Mesenchymal stem cell (in vitro differentiated cells and primary cell): ENCODE data around the gene CLSTN3.

Experiments used
- DNase-seq: peaks from one replicate; pipeline ENCODE4 v3.0.0-alpha.2; 2013
- H2AFZ ChIP-seq: one replicate; pipeline ENCODE4 v1.6.1; 2013; ENCODE audit warnings: low read depth, mild to moderate bottlenecking, control low read depth, inconsistent platforms, low read length, moderate library complexity
- H2AK5ac ChIP-seq: 2 replicates; pipeline ENCODE4 v1.6.1; 2013; ENCODE audit warnings: low read length, moderate library complexity, mild to moderate bottlenecking, inconsistent platforms; ENCODE audit not compliant: severe bottlenecking
- H2BK120ac ChIP-seq: one replicate; pipeline ENCODE4 v1.6.1; 2013; ENCODE audit warnings: low read depth, mild to moderate bottlenecking, inconsistent platforms, low read length, moderate library complexity
- H2BK12ac ChIP-seq, 2 experiments: one replicate each; pipeline ENCODE4 v1.6.1; 2013; ENCODE audit warnings: inconsistent platforms in 2 of 2, low read length in 2 of 2, mild to moderate bottlenecking in 2 of 2, moderate library complexity in 2 of 2, control low read depth in 1 of 2
- H2BK15ac ChIP-seq: one replicate; pipeline ENCODE4 v1.6.1; 2013; ENCODE audit warnings: mild to moderate bottlenecking, low read depth, inconsistent platforms; ENCODE audit not compliant: poor library complexity, severe bottlenecking
- H2BK5ac ChIP-seq: 2 replicates; pipeline ENCODE4 v1.6.1; 2013; ENCODE audit warnings: low read depth, mild to moderate bottlenecking, low read length, control low read depth, inconsistent platforms; ENCODE audit not compliant: poor library complexity, severe bottlenecking
- H3K14ac ChIP-seq, 2 experiments: one replicate each; pipeline ENCODE4 v1.6.1; 2013; ENCODE audit warnings: inconsistent platforms in 2 of 2, low read length in 2 of 2, control low read depth in 1 of 2, mild to moderate bottlenecking in 1 of 2, moderate library complexity in 1 of 2
- H3K18ac ChIP-seq, 2 experiments: one replicate each; pipeline ENCODE4 v1.6.1; 2013; ENCODE audit warnings: inconsistent platforms in 2 of 2, low read length in 2 of 2, control low read depth in 1 of 2, low read depth in 1 of 2, mild to moderate bottlenecking in 1 of 2
- H3K23ac ChIP-seq, 2 experiments: one replicate each; pipeline ENCODE4 v1.6.1; 2013; ENCODE audit warnings: inconsistent platforms in 2 of 2, low read length in 2 of 2, mild to moderate bottlenecking in 2 of 2, moderate library complexity in 2 of 2, control low read depth in 1 of 2
- H3K27ac ChIP-seq: 2 replicates; pipeline ENCODE4 v1.5.1; 2013; ENCODE audit warnings: mild to moderate bottlenecking, moderate library complexity, low read length, control low read depth, inconsistent platforms; ENCODE audit not compliant: poor library complexity, severe bottlenecking
- H3K27me3 ChIP-seq, 2 experiments: 2 replicates each; pipeline versions ENCODE4 v1.6.1 to v1.7.0; 2013; ENCODE audit warnings: low read length in 2 of 2, mild to moderate bottlenecking in 2 of 2, moderate library complexity in 2 of 2, control low read depth in 1 of 2, inconsistent platforms in 1 of 2; ENCODE audit not compliant: control insufficient read depth in 1 of 2, insufficient read depth in 1 of 2
- H3K36me3 ChIP-seq, 2 experiments: 2 replicates each; pipeline versions ENCODE4 v1.6.1 to v1.7.0; 2013; ENCODE audit warnings: low read length in 2 of 2, control low read depth in 1 of 2, inconsistent platforms in 1 of 2, low read depth in 1 of 2, mild to moderate bottlenecking in 1 of 2; ENCODE audit not compliant: insufficient read depth in 2 of 2, control insufficient read depth in 1 of 2
- H3K4ac ChIP-seq, 2 experiments: one replicate each; pipeline ENCODE4 v1.6.1; 2013; ENCODE audit warnings: inconsistent platforms in 2 of 2, low read length in 2 of 2, mild to moderate bottlenecking in 2 of 2, moderate library complexity in 2 of 2, control low read depth in 1 of 2, low read depth in 1 of 2
- H3K4me1 ChIP-seq: 2 replicates; pipeline ENCODE4 v1.6.1; 2013; ENCODE audit warnings: low read depth, low read length, control low read depth; ENCODE audit not compliant: control insufficient read depth, insufficient read depth
- H3K4me2 ChIP-seq: 2 replicates; pipeline ENCODE4 v1.6.1; 2013; ENCODE audit warnings: low read length, mild to moderate bottlenecking, inconsistent platforms; ENCODE audit not compliant: poor library complexity, severe bottlenecking
- H3K4me3 ChIP-seq, 2 experiments: 2 replicates each; pipeline versions ENCODE4 v1.5.1 to v1.7.0; 2013; ENCODE audit warnings: low read length in 2 of 2, mild to moderate bottlenecking in 2 of 2, control low read depth in 1 of 2, low read depth in 1 of 2; ENCODE audit not compliant: insufficient read depth in 1 of 2
- H3K79me1 ChIP-seq: replicated peaks from 2 replicates; pipeline ENCODE4 v1.6.1; 2013; ENCODE audit warnings: mild to moderate bottlenecking, control low read depth, low read length, inconsistent platforms; ENCODE audit not compliant: poor library complexity, severe bottlenecking
- H3K9ac ChIP-seq: 2 replicates; pipeline ENCODE4 v1.7.0; 2013; ENCODE audit warnings: mild to moderate bottlenecking, low read length, moderate library complexity
- H3K9me3 ChIP-seq: 2 replicates; pipeline ENCODE4 v1.7.0; 2013; ENCODE audit warnings: mild to moderate bottlenecking, low read length; ENCODE audit not compliant: control insufficient read depth
- H4K8ac ChIP-seq: one replicate; pipeline ENCODE4 v1.6.1; 2013; ENCODE audit warnings: inconsistent platforms, mild to moderate bottlenecking, low read length, moderate library complexity
- H4K91ac ChIP-seq: one replicate; pipeline ENCODE4 v1.6.1; 2013; ENCODE audit warnings: mild to moderate bottlenecking, low read length, inconsistent platforms
- WGBS: methylation state at CpG from one replicate; pipeline ENCODE4 v1.1.7; 2013; ENCODE audit warnings: mixed read lengths; 5-methylcytosine and 5-hydroxymethylcytosine counted together

Gene CLSTN3

GRCh38 chr12:7154901-7155470, 24.8 kb downstream of the CLSTN3 start:
- peaks cover 5% of the 10 kb centered on the region for H3K4me1 ChIP-seq
- 83% methylated on average over 12 of the region's 12 CpGs for WGBS
- no peak overlapping the region for H2BK120ac ChIP-seq
- H3K4me3 ChIP-seq, result no peak overlapping the region
- no peak overlapping the region for H3K14ac ChIP-seq
- H4K8ac ChIP-seq, result no peak overlapping the region
- no peak for DNase-seq
- no peak overlapping the region for H2BK12ac ChIP-seq
- H3K27ac ChIP-seq, result no peak overlapping the region
- peaks cover 43 to 60% of the 10 kb centered on the region in 2 experiments for H3K36me3 ChIP-seq
- H3K4me2 ChIP-seq, result no peak overlapping the region
- H3K9ac ChIP-seq, result no peak overlapping the region
- no peak overlapping the region for H3K18ac ChIP-seq
- no peak overlapping the region for H3K23ac ChIP-seq
- H2BK15ac ChIP-seq, result no peak overlapping the region
- H2AFZ ChIP-seq, result no peak overlapping the region
- no peaks in the 10 kb centered on the region for H3K79me1 ChIP-seq
- H3K4ac ChIP-seq, result no peak overlapping the region
- no peak overlapping the region for H2BK5ac ChIP-seq
- no peak overlapping the region for H4K91ac ChIP-seq
- no peaks in the 10 kb centered on the region for H3K27me3 ChIP-seq
- H2AK5ac ChIP-seq, result no peak overlapping the region
- H3K9me3 ChIP-seq, result no peaks in the 10 kb centered on the region

- Histone ChIP-seq H3K9me3 (no peaks in the 10 kb centered on the region), H2BK120ac (no peak overlapping the region), H3K23ac (no peak overlapping the region), H2AK5ac (no peak overlapping the region), H3K4me3 (no peak overlapping the region), H2BK5ac (no peak overlapping the region), H2AFZ (no peak overlapping the region), H2BK15ac (no peak overlapping the region), H3K9ac (no peak overlapping the region), H3K4ac (no peak overlapping the region), H3K4me1 (peaks cover 5% of the 10 kb centered on the region), H2BK12ac (no peak overlapping the region), H4K91ac (peak overlapping the region; percentile 41), H3K27ac (no peak overlapping the region), H3K79me1 (no peaks in the 10 kb centered on the region), H3K18ac (no peak overlapping the region), H3K14ac (no peak overlapping the region), H3K36me3 (peaks cover 38 to 55% of the 10 kb centered on the region in 2 experiments), H4K8ac (no peak overlapping the region), H3K4me2 (no peak overlapping the region), H3K27me3 (peaks cover 0 to 2% of the 10 kb centered on the region in 2 experiments)
- no peak for DNase-seq
- 84% methylated on average over 8 of the region's 8 CpGs for WGBS
Observed at GRCh38 chr12:7155471-7156034, 25.4 kb downstream of the CLSTN3 start.

GRCh38 chr12:7156259-7157197, 26.4 kb downstream of the CLSTN3 start:
- no peak overlapping the region for H3K4ac ChIP-seq
- H2BK15ac ChIP-seq, result no peak overlapping the region

GRCh38 chr12:7157391-7157790, 27.2 kb downstream of the CLSTN3 start:
- H3K4me3 ChIP-seq, result no peak overlapping the region
- WGBS, result 94% methylated on average over 16 of the region's 17 CpGs
- peaks cover 5% of the 10 kb centered on the region for H3K4me1 ChIP-seq
- no peak overlapping the region for H2BK12ac ChIP-seq
- no peak overlapping the region for H2BK15ac ChIP-seq
- H3K9me3 ChIP-seq, result no peaks in the 10 kb centered on the region
- no peak overlapping the region for H2AFZ ChIP-seq
- no peak overlapping the region for H2BK5ac ChIP-seq
- no peak overlapping the region for H2BK120ac ChIP-seq
- H3K18ac ChIP-seq, result no peak overlapping the region
- H3K27me3 ChIP-seq, result peaks cover 12 to 15% of the 10 kb centered on the region in 2 experiments
- no peak overlapping the region for H3K14ac ChIP-seq
- no peak overlapping the region for H3K27ac ChIP-seq
- no peak overlapping the region for H4K91ac ChIP-seq
- no peak overlapping the region for H3K23ac ChIP-seq
- DNase-seq, result no peak
- H3K79me1 ChIP-seq, result no peaks in the 10 kb centered on the region
- no peak overlapping the region for H3K4ac ChIP-seq
- H3K9ac ChIP-seq, result no peak overlapping the region
- no peak overlapping the region for H4K8ac ChIP-seq
- peaks cover 25 to 49% of the 10 kb centered on the region in 2 experiments for H3K36me3 ChIP-seq
- H2AK5ac ChIP-seq, result no peak overlapping the region
- no peak overlapping the region for H3K4me2 ChIP-seq

More at GRCh38 chr12:7156259-7157197, 26.4 kb downstream of the CLSTN3 start:
- Histone ChIP-seq H3K4me1 (peaks cover 5% of the 10 kb centered on the region), H3K27me3 (peaks cover 6 to 7% of the 10 kb centered on the region in 2 experiments), H2BK120ac (no peak overlapping the region), H4K8ac (no peak overlapping the region), H2BK12ac (no peak overlapping the region), H3K14ac (no peak overlapping the region), H3K79me1 (no peaks in the 10 kb centered on the region), H3K36me3 (peaks cover 28 to 49% of the 10 kb centered on the region in 2 experiments), H3K9me3 (no peaks in the 10 kb centered on the region), H3K4me3 (no peak overlapping the region), H3K27ac (no peak overlapping the region), H3K4me2 (no peak overlapping the region), H3K18ac (no peak overlapping the region), H3K23ac (no peak overlapping the region), H2AK5ac (no peak overlapping the region), H2BK5ac (no peak overlapping the region), H4K91ac (peak overlapping the region; percentile 44), H2AFZ (no peak overlapping the region), H3K9ac (no peak overlapping the region)
- no peak for DNase-seq
- WGBS, result 89% methylated on average over 23 of the region's 24 CpGs
